ENCODE measurements around the gene MON2.

GRCh38 chr12:62622177-62622576, 155.6 kb downstream of the MON2 start:
- TF ChIP-seq EZH2phosphoT487 (IDR thresholded peaks at IDR 0.05) (no peak), CTCF (IDR thresholded peaks at IDR 0.05) (no peak), EZH2 (IDR thresholded peaks at IDR 0.05) (no peak)

Data from neural progenitor cell (in vitro differentiated cells).